ENCODE data around the gene IL6R. TPM values are rescaled to one million over a fixed set of nuclear protein-coding genes. Genes with fewer than 3 reads are reported as not detected.

Gene IL6R
- total RNA-seq, 1 experiment from 2014 or later = 12.2 TPM

DNA sequence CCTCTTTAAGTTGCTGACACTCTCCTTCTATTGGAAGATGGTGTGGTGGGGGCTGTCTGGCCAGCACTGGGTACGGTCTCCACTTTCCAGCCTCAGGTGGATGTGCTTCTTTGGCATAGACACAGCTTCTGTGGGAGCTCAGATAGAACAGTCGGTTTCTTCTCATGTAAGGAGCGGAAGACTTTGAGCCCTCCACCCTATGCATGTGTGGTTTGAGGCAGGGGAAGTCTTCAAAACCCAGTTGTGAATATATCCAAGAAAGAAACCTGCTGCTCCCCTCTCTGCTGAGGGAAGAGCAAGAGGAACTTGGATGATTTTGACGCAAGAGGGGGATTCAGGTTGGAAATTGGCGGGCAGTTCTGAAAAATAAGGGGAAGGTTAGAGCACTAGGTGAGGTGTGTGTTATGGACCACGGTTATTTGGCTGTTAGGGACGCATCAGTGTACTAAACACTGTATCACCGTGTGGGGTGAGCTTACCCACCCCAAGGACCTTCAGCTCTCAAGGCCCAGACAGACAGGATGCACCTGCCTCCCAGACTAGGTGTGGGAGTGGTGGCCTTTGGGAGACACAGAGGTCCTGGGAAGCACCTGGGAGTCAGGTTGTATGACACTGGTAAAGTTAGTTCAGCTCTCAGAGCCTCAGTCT, 36.2 kb downstream of the IL6R start:
- no peak overlapping the region for H3K4me3 ChIP-seq (ENCODE audit: low read depth in 2 of 2, low read length in 2 of 2)
- ChIA-PET CTCF (no interaction called here), POLR2A (no interaction called here)
- H3K36me3 ChIP-seq (ENCODE audit: control insufficient read depth, insufficient read depth, low read length) = no peaks in the 10 kb centered on the region
- H3K4me1 ChIP-seq (ENCODE audit: control insufficient read depth, insufficient read depth, low read length) = no peaks in the 10 kb centered on the region
- in situ Hi-C loops (cut with HindIII; ENCODE audit: low pct_unique_long_range_greater_than_20kb, low sequenced_read_pairs) (no loop called here), intact Hi-C loops (cut with micrococcal nuclease; ENCODE audit: unreplicated experiment) (no loop called here)
- H3K9me3 ChIP-seq (ENCODE audit: control insufficient read depth, insufficient read depth, low read depth, low read length) = no peaks in the 10 kb centered on the region
- BruUV-seq (replicated peaks) = no TSS peak
- H3K27ac ChIP-seq (ENCODE audit: low read length) = no peak overlapping the region
- DNase-seq (ENCODE audit: low read depth, low spot score) (no peak), ATAC-seq (no peak)
- TF ChIP-seq, protein P1, sequence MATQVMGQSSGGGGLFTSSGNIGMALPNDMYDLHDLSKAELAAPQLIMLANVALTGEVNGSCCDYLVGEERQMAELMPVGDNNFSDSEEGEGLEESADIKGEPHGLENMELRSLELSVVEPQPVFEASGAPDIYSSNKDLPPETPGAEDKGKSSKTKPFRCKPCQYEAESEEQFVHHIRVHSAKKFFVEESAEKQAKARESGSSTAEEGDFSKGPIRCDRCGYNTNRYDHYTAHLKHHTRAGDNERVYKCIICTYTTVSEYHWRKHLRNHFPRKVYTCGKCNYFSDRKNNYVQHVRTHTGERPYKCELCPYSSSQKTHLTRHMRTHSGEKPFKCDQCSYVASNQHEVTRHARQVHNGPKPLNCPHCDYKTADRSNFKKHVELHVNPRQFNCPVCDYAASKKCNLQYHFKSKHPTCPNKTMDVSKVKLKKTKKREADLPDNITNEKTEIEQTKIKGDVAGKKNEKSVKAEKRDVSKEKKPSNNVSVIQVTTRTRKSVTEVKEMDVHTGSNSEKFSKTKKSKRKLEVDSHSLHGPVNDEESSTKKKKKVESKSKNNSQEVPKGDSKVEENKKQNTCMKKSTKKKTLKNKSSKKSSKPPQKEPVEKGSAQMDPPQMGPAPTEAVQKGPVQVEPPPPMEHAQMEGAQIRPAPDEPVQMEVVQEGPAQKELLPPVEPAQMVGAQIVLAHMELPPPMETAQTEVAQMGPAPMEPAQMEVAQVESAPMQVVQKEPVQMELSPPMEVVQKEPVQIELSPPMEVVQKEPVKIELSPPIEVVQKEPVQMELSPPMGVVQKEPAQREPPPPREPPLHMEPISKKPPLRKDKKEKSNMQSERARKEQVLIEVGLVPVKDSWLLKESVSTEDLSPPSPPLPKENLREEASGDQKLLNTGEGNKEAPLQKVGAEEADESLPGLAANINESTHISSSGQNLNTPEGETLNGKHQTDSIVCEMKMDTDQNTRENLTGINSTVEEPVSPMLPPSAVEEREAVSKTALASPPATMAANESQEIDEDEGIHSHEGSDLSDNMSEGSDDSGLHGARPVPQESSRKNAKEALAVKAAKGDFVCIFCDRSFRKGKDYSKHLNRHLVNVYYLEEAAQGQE (IDR thresholded peaks at IDR 0.05; ENCODE audit: insufficient read depth in 1 of 2, low read depth in 2 of 2, low read length in 1 of 2) = no peak
- TF ChIP-seq, protein P2, sequence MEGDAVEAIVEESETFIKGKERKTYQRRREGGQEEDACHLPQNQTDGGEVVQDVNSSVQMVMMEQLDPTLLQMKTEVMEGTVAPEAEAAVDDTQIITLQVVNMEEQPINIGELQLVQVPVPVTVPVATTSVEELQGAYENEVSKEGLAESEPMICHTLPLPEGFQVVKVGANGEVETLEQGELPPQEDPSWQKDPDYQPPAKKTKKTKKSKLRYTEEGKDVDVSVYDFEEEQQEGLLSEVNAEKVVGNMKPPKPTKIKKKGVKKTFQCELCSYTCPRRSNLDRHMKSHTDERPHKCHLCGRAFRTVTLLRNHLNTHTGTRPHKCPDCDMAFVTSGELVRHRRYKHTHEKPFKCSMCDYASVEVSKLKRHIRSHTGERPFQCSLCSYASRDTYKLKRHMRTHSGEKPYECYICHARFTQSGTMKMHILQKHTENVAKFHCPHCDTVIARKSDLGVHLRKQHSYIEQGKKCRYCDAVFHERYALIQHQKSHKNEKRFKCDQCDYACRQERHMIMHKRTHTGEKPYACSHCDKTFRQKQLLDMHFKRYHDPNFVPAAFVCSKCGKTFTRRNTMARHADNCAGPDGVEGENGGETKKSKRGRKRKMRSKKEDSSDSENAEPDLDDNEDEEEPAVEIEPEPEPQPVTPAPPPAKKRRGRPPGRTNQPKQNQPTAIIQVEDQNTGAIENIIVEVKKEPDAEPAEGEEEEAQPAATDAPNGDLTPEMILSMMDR (IDR thresholded peaks at IDR 0.05) = no peak
- TF ChIP-seq POLR2AphosphoS5 (IDR thresholded peaks at IDR 0.05; ENCODE audit: low read depth, low read length) = no peak
- no peak for TF ChIP-seq TCF7L2 (IDR thresholded peaks at IDR 0.05; ENCODE audit: low read depth, low read length)
- no peak for TF ChIP-seq SIN3A (IDR thresholded peaks at IDR 0.05; ENCODE audit: borderline replicate concordance, insufficient read depth, low read depth, low read length)
- H3K27me3 ChIP-seq (ENCODE audit: control insufficient read depth, insufficient read depth, low read length) = no peaks in the 10 kb centered on the region

DNA sequence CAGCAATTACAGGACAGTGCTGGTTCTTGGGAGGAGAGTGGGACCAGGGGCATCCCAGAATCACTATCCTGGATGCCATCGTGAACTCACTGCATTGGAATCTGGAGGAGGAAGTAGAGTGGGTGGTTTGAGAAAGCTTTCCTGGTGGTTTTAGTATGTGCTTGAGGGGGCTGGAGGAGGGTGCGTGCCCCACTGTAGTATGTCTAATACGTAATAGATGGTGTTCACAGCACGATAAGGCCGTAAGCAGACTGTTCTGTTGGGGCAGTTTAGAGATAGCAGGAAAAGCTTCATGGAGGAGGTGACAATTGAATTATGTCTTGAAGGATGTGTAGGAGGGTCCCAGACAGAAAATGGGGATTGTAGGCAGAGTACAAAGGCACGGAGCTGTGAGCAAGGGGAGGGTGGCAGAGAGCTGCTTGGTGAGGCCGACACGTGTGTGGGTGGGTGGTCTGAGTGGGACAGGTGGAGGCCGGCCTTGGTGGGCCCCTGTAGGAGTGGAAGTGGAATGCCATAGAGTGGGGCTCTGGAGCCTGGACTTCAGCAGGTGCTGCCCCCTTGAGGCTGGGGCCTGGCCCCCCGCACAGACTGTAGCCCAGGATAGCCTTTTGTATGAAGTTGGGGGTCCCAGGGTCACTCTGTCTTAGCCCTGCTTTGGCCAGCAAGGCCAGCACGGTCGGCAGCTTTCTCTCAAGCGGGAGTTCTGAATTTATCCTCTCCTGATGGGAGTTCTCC, 37.0 kb downstream of the IL6R start:
- DNase-seq (ENCODE audit: low read depth, low spot score) (no peak), ATAC-seq (peak; percentile 61; the same call in 1 of the 2 replicates)
- BruUV-seq (replicated peaks) = no TSS peak
- POLR2A ChIA-PET = no interaction called here
- intact Hi-C loops (cut with micrococcal nuclease; ENCODE audit: unreplicated experiment) = no loop called here
- Histone ChIP-seq H3K4me3 (ENCODE audit: low read depth in 2 of 2, low read length in 2 of 2) (no peak overlapping the region), H3K4me1 (ENCODE audit: control insufficient read depth, insufficient read depth, low read length) (no peaks in the 10 kb centered on the region), H3K27ac (ENCODE audit: low read length) (no peak overlapping the region), H3K36me3 (ENCODE audit: control insufficient read depth, insufficient read depth, low read length) (no peaks in the 10 kb centered on the region), H3K27me3 (ENCODE audit: control insufficient read depth, insufficient read depth, low read length) (no peaks in the 10 kb centered on the region), H3K9me3 (ENCODE audit: control insufficient read depth, insufficient read depth, low read depth, low read length) (no peaks in the 10 kb centered on the region)
- CTCF ChIA-PET = no interaction called here
- TF ChIP-seq SIN3A (IDR thresholded peaks at IDR 0.05; ENCODE audit: borderline replicate concordance, insufficient read depth, low read depth, low read length) = no peak
- no peak for TF ChIP-seq TCF7L2 (IDR thresholded peaks at IDR 0.05; ENCODE audit: low read depth, low read length)
- TF ChIP-seq, protein P1 (IDR thresholded peaks at IDR 0.05; ENCODE audit: insufficient read depth in 1 of 2, low read depth in 2 of 2, low read length in 1 of 2) = no peak
- TF ChIP-seq POLR2AphosphoS5 (IDR thresholded peaks at IDR 0.05; ENCODE audit: low read depth, low read length) = no peak
- TF ChIP-seq, protein P2 (IDR thresholded peaks at IDR 0.05) = no peak
- in situ Hi-C loops (cut with HindIII; ENCODE audit: low pct_unique_long_range_greater_than_20kb, low sequenced_read_pairs) = no loop called here

All from Panc1 (cell line).